IPS-20b (cell line): ENCODE data around the gene ANXA8.

ENCODE experiments used
- H3K27ac ChIP-seq: one replicate; pipeline ENCODE4 v1.5.1; 2013; ENCODE audit warnings: low read length
- H3K27me3 ChIP-seq: 2 replicates; pipeline ENCODE4 v1.6.1; 2013; ENCODE audit warnings: mild to moderate bottlenecking, low read length, inconsistent platforms; ENCODE audit not compliant: insufficient read depth
- H3K36me3 ChIP-seq: 2 replicates; pipeline ENCODE4 v1.6.1; 2013; ENCODE audit warnings: low read depth, mild to moderate bottlenecking, inconsistent platforms, low read length, moderate library complexity; ENCODE audit not compliant: insufficient read depth
- H3K4me1 ChIP-seq: 2 replicates; pipeline ENCODE4 v1.6.1; 2013; ENCODE audit warnings: mild to moderate bottlenecking, control low read depth, inconsistent platforms, low read length, moderate library complexity; ENCODE audit not compliant: insufficient read depth
- H3K4me3 ChIP-seq: 2 replicates; pipeline ENCODE4 v1.5.1; 2013; ENCODE audit warnings: mild to moderate bottlenecking, low read length, inconsistent platforms
- H3K9ac ChIP-seq: 2 replicates; pipeline ENCODE4 v1.6.1; 2013; ENCODE audit warnings: low read depth, mild to moderate bottlenecking, inconsistent platforms, low read length, moderate library complexity
- H3K9me3 ChIP-seq: 2 replicates; pipeline ENCODE4 v1.6.1; 2013; ENCODE audit warnings: mild to moderate bottlenecking, low read depth, low read length, inconsistent platforms; ENCODE audit not compliant: insufficient read depth

The ANXA8 gene

GRCh38 chr10:47451998-47452494, 31.9 kb downstream of the ANXA8 start:
- no peaks in the 10 kb centered on the region for H3K9me3 ChIP-seq

DNA sequence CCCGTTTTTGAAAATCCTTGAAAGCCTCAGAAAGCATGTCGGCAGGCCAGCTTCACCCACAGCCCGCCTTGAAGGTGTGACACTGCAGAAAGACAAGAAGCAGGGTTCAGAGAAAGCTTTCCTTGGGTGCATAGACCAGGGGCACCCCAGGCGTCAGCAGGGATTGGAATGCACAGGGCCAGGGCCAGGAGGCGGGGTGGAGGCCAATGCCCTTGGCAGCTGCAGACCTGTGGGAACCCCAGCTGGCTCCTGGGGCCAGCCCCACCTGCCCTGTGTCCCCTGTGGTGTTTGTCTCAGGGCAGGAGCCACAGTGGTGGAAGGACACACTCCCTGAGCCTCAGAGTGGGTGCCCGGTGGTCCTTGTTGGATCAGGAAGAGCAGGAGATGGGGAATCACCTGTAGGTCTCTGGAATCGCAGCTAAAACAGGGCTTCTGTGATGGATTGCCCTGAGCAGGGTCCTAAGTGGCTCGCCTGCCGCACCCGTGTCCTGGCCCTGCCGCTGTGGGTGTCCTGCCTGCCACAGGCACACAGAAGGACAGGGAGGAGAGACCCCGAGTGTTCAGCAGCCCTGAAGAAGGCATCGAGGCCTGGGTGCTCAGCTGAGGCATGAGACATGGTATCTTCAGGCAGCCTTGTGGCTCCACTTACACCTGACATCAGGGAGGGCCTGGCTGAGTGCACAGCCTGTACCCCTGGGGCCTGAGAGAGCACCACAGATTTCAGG, 32.5 kb downstream of the ANXA8 start:
- Histone ChIP-seq H3K36me3 (no peaks in the 10 kb centered on the region), H3K9ac (no peak overlapping the region), H3K27me3 (no peaks in the 10 kb centered on the region), H3K27ac (no peak overlapping the region), H3K4me3 (no peak overlapping the region), H3K9me3 (0 out of 2 replicates have a peak, but pooled peaks cover under 1% of the 10 kb centered on the region), H3K4me1 (0 out of 2 replicates have a peak, but pooled peaks cover 3% of the 10 kb centered on the region)

More at GRCh38 chr10:47451998-47452494, 31.9 kb downstream of the ANXA8 start:
- Histone ChIP-seq H3K27me3 (no peaks in the 10 kb centered on the region), H3K9ac (no peak overlapping the region), H3K4me1 (0 out of 2 replicates have a peak, but pooled peaks cover 3% of the 10 kb centered on the region), H3K36me3 (no peaks in the 10 kb centered on the region), H3K27ac (no peak overlapping the region), H3K4me3 (no peak overlapping the region)

DNA sequence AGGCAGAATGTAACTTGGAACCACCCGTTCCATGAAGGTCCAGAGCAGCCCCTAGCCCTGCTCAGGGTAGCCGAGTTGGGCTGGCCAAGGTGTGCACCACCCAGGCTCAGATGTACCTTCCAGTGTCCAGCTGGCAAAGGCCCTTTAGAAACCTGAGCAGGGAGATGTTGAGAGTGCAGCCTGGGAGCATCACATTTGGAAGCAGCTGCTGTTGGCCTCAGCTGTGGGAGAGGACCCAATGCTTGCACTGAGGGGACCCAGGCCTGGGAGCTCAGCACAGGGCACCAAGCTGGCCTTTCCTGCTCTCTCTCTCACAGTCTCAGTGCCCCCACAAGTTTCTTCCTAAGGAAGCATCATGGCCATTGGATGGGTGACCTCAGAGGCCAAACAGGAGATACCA, 33.5 kb downstream of the ANXA8 start:
- Histone ChIP-seq H3K9me3 (peaks cover 10% of the 10 kb centered on the region; the same call in 1 of the 2 replicates), H3K4me3 (no peak overlapping the region), H3K9ac (no peak overlapping the region), H3K27me3 (no peaks in the 10 kb centered on the region), H3K27ac (no peak overlapping the region), H3K36me3 (no peaks in the 10 kb centered on the region), H3K4me1 (0 out of 2 replicates have a peak, but pooled peaks cover 3% of the 10 kb centered on the region)

- no peak overlapping the region for H3K4me3 ChIP-seq
- no peaks in the 10 kb centered on the region for H3K36me3 ChIP-seq
- H3K27ac ChIP-seq = no peak overlapping the region
- peaks cover 11% of the 10 kb centered on the region; the same call in 1 of the 2 replicates for H3K9me3 ChIP-seq
- H3K4me1 ChIP-seq = 0 out of 2 replicates have a peak, but pooled peaks cover 3% of the 10 kb centered on the region
- no peaks in the 10 kb centered on the region for H3K27me3 ChIP-seq
- no peak overlapping the region for H3K9ac ChIP-seq
These were observed 33.9 kb downstream of the ANXA8 start for GRCh38 chr10:47449979-47450378.

- Histone ChIP-seq H3K27ac (no peak overlapping the region), H3K9me3 (peaks cover 11% of the 10 kb centered on the region; the same call in 1 of the 2 replicates), H3K27me3 (no peaks in the 10 kb centered on the region), H3K36me3 (no peaks in the 10 kb centered on the region), H3K9ac (no peak overlapping the region), H3K4me3 (no peak overlapping the region), H3K4me1 (0 out of 2 replicates have a peak, but pooled peaks cover 3% of the 10 kb centered on the region)
These were observed 34.6 kb downstream of the ANXA8 start for GRCh38 chr10:47449102-47449978.

GRCh38 chr10:47447705-47448104, 36.2 kb downstream of the ANXA8 start:
- Histone ChIP-seq H3K27me3 (no peaks in the 10 kb centered on the region), H3K4me1 (0 out of 2 replicates have a peak, but pooled peaks cover 2% of the 10 kb centered on the region), H3K9ac (no peak overlapping the region), H3K4me3 (no peak overlapping the region), H3K36me3 (no peaks in the 10 kb centered on the region), H3K9me3 (peaks cover 11% of the 10 kb centered on the region; the same call in 1 of the 2 replicates), H3K27ac (no peak overlapping the region)

GRCh38 chr10:47447209-47447608, 36.7 kb downstream of the ANXA8 start:
- H3K27ac ChIP-seq = no peak overlapping the region
- H3K4me1 ChIP-seq = no peaks in the 10 kb centered on the region
- H3K36me3 ChIP-seq = no peaks in the 10 kb centered on the region
- H3K9ac ChIP-seq = no peak overlapping the region
- H3K9me3 ChIP-seq = peaks cover 11% of the 10 kb centered on the region; the same call in 1 of the 2 replicates
- H3K27me3 ChIP-seq = no peaks in the 10 kb centered on the region
- H3K4me3 ChIP-seq = no peak overlapping the region

GRCh38 chr10:47445720-47446119, 38.2 kb downstream of the ANXA8 start:
- H3K4me1 ChIP-seq = no peaks in the 10 kb centered on the region
- no peaks in the 10 kb centered on the region for H3K36me3 ChIP-seq
- H3K9ac ChIP-seq = no peak overlapping the region
- no peak overlapping the region for H3K27ac ChIP-seq
- H3K4me3 ChIP-seq = no peak overlapping the region
- H3K9me3 ChIP-seq = peaks cover 11% of the 10 kb centered on the region; the same call in 1 of the 2 replicates
- H3K27me3 ChIP-seq = no peaks in the 10 kb centered on the region

GRCh38 chr10:47444047-47444446, 39.9 kb downstream of the ANXA8 start:
- H3K9me3 ChIP-seq = peaks cover 11% of the 10 kb centered on the region; the same call in 1 of the 2 replicates
- no peaks in the 10 kb centered on the region for H3K27me3 ChIP-seq
- H3K9ac ChIP-seq = no peak overlapping the region
- no peaks in the 10 kb centered on the region for H3K36me3 ChIP-seq
- no peak overlapping the region for H3K27ac ChIP-seq
- H3K4me1 ChIP-seq = no peaks in the 10 kb centered on the region
- H3K4me3 ChIP-seq = no peak overlapping the region

DNA sequence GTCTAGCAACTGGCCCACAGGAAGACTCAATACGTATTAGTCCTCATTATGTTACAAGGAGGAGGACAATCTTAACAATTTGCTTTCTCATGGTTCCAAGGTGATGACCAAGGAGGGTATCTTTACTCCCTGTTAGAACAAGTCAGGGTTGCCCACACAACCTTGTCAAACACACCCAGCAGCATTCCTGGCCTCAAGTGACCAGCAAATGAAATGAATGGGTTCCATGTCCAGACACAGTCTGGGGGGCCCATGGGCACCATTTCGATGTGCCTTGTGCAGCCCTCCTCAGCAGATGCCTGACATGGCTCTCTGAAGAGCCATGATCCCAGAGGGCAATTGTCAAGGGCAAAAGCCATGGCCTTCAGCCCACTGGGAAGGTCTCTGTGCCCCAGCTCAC, 40.8 kb downstream of the ANXA8 start:
- H3K27ac ChIP-seq = no peak overlapping the region
- H3K9ac ChIP-seq = no peak overlapping the region

GRCh38 chr10:47442351-47442750, 41.6 kb downstream of the ANXA8 start:
- H3K27ac ChIP-seq = no peak overlapping the region
- H3K27me3 ChIP-seq = no peaks in the 10 kb centered on the region
- no peak overlapping the region for H3K4me3 ChIP-seq
- H3K4me1 ChIP-seq = no peaks in the 10 kb centered on the region
- H3K9ac ChIP-seq = no peak overlapping the region
- no peaks in the 10 kb centered on the region for H3K36me3 ChIP-seq
- peaks cover 11% of the 10 kb centered on the region; the same call in 1 of the 2 replicates for H3K9me3 ChIP-seq

More for the DNA sequence above, 40.8 kb downstream of the ANXA8 start:
- Histone ChIP-seq H3K4me1 (no peaks in the 10 kb centered on the region), H3K27me3 (no peaks in the 10 kb centered on the region), H3K36me3 (no peaks in the 10 kb centered on the region), H3K9me3 (peaks cover 11% of the 10 kb centered on the region; the same call in 1 of the 2 replicates), H3K4me3 (no peak overlapping the region)
